IgD-negative memory B cell (primary cell): ENCODE measurements around the gene CYP3A7. TPM values are rescaled to one million over a fixed set of nuclear protein-coding genes. Genes with fewer than 3 reads are reported as not detected.
A peak's percentile ranks its signal among the peaks of the same experiment; 100 is the strongest.
"Not testable (repeated sequence)": the region's sequence is repeated elsewhere in the genome, so short reads cannot be mapped to it uniquely, and the experiment has no call there.

ENCODE experiments used
- H3K27ac Mint-ChIP-seq, 3 donors: one replicate each; pipeline ENCODE4 v1.8.0; 2020 to 2022; ENCODE audit warnings: mild to moderate bottlenecking in 3 of 3, mixed read lengths in 3 of 3, moderate library complexity in 1 of 3
- H3K27me3 Mint-ChIP-seq: one replicate; pipeline ENCODE4 v1.8.0; 2021; ENCODE audit warnings: mixed read lengths
- H3K36me3 Mint-ChIP-seq: one replicate; pipeline ENCODE4 v1.8.0; 2020; ENCODE audit warnings: mild to moderate bottlenecking, mixed read lengths
- H3K4me1 Mint-ChIP-seq, 3 donors: one replicate each; pipeline ENCODE4 v1.8.0; 2020 to 2022; ENCODE audit warnings: mixed read lengths in 3 of 3, mild to moderate bottlenecking in 1 of 3
- H3K4me3 Mint-ChIP-seq, 4 donors: one replicate each; pipeline ENCODE4 v1.8.0; 2020 to 2022; ENCODE audit warnings: mild to moderate bottlenecking in 4 of 4, mixed read lengths in 4 of 4, moderate library complexity in 3 of 4
- H3K9me3 Mint-ChIP-seq, 3 donors: one replicate each; pipeline ENCODE4 v1.8.0; 2020 to 2021; ENCODE audit warnings: mixed read lengths in 3 of 3, mild to moderate bottlenecking in 1 of 3
- polyA plus RNA-seq: library from polyadenylated mRNA; unstranded; fragments of 300-500 nt; fragmentation: Illumina TruSeq; gene quantifications from one replicate; pipeline ENCODE4 v1.2.3, GENCODE V29; 2021

The CYP3A7 gene
- not detected for polyA plus RNA-seq

DNA sequence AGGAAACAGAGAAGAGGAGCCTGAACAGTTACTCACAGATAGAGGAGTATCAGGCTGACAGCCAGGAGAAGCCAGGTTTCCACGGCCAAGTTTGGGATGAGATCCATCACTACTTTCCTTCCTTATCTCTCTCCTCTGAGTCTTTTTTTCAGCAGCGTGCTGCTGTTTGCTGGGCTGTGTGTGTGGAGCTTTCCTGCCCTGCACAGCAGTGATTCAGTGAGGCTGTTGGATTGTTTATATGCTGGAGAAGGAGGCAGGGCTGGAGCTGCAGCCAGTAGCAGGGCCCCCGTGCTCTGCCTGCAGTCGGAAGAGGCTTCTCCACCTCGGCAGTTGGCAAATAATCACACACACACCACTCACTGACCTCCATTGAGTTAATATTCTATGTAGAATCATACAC lies at the start of gene CYP3A7:
TSS of gene CYP3A7 (minus strand) at position 210 of the 400 bp plus-strand sequence. CDS start at position 107, 103 bp downstream.
- H3K27ac Mint-ChIP-seq: no peak within 1 kb of the TSS
- peaks cover 0 to 1% (median 0%) of the 10 kb centered on the region in 3 donors for H3K4me1 Mint-ChIP-seq
- no peak within 1 kb of the TSS for H3K4me3 Mint-ChIP-seq
- H3K36me3 Mint-ChIP-seq: no peaks in the 10 kb centered on the region
- peaks cover 0 to 1% (median 0%) of the 10 kb centered on the region in 3 donors for H3K9me3 Mint-ChIP-seq
- H3K27me3 Mint-ChIP-seq: peaks cover 6% of the 10 kb centered on the region

DNA sequence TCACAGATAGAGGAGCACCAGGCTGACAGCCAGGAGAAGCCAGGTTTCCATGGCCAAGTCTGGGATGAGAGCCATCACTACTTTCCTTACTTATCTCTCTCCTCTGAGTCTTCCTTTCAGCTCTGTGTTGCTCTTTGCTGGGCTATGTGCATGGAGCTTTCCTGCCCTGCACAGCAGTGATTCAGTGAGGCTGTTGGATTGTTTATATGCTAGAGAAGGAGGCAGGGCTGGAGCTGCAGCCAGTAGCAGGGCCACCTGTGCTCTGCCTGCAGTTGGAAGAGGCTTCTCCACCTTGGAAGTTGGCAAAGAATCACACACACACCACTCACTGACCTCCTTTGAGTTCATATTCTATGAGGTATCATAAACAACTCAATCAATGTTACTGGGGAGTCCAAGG lies 49.0 kb upstream of the CYP3A7 start, which contains the start of gene CYP3A4:
TSS of gene CYP3A4 (minus strand) at position 178 of the 400 bp plus-strand sequence. CDS start at position 75, 103 bp downstream.
- Mint-ChIP-seq H3K27me3 (peaks cover 22% of the 10 kb centered on the region), H3K4me1 (no peaks in the 10 kb centered on the region), H3K27ac (no peak within 1 kb of the TSS), H3K36me3 (peaks cover 4% of the 10 kb centered on the region), H3K4me3 (no peak within 1 kb of the TSS), H3K9me3 (no peaks in the 10 kb centered on the region)

GRCh38 chr7:99782012-99782953 lies 47.3 kb upstream of the CYP3A7 start:
- Mint-ChIP-seq H3K4me3 (no peak overlapping the region), H3K36me3 (peaks cover 4% of the 10 kb centered on the region)

DNA sequence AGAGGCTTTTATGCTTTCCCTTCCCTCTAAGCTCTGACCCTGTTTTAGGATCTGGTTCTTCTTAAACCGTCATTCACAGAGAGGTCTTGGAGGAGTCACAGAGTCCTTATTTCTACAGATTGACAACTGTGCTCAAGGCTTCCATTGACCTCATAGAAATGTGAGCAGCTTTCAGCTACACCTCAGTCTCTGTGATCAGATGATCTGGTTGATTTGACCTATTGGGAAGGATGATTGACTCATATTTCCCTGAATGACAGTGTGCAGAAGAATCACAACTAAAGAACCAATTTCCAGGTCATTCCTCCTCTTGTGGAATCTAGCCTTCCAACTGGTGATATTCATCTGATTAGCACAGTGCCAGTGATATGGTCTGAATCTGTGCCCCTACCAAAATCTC lies 45.6 kb upstream of the CYP3A7 start:
- Mint-ChIP-seq H3K9me3 (peaks cover 0 to 7% (median 0%) of the 10 kb centered on the region in 3 donors), H3K4me1 (no peaks in the 10 kb centered on the region), H3K36me3 (peaks cover 4% of the 10 kb centered on the region), H3K27ac (no peak overlapping the region), H3K4me3 (no peak overlapping the region), H3K27me3 (peaks cover 34% of the 10 kb centered on the region)

More at GRCh38 chr7:99782012-99782953, 47.3 kb upstream of the CYP3A7 start:
- no peaks in the 10 kb centered on the region for H3K4me1 Mint-ChIP-seq
- H3K27me3 Mint-ChIP-seq: peaks cover 29% of the 10 kb centered on the region
- no peak overlapping the region for H3K27ac Mint-ChIP-seq
- H3K9me3 Mint-ChIP-seq: no peaks in the 10 kb centered on the region

GRCh38 chr7:99779949-99780348 lies 45.0 kb upstream of the CYP3A7 start:
- no peaks in the 10 kb centered on the region for H3K4me1 Mint-ChIP-seq
- H3K27me3 Mint-ChIP-seq: peaks cover 38% of the 10 kb centered on the region
- peaks cover 0 to 12% (median 0%) of the 10 kb centered on the region in 3 donors for H3K9me3 Mint-ChIP-seq
- H3K27ac Mint-ChIP-seq: no peak overlapping the region
- H3K36me3 Mint-ChIP-seq: peaks cover 4% of the 10 kb centered on the region
- H3K4me3 Mint-ChIP-seq: no peak overlapping the region

GRCh38 chr7:99778880-99779279 lies 43.9 kb upstream of the CYP3A7 start:
- H3K4me1 Mint-ChIP-seq: no peaks in the 10 kb centered on the region
- peaks cover 43% of the 10 kb centered on the region for H3K27me3 Mint-ChIP-seq
- H3K9me3 Mint-ChIP-seq: peaks cover 0 to 12% (median 0%) of the 10 kb centered on the region in 3 donors
- peaks cover 2% of the 10 kb centered on the region for H3K36me3 Mint-ChIP-seq
- no peak overlapping the region for H3K27ac Mint-ChIP-seq
- H3K4me3 Mint-ChIP-seq: no peak overlapping the region

GRCh38 chr7:99773395-99773794 lies 38.4 kb upstream of the CYP3A7 start:
- peaks cover 0 to 17% (median 8%) of the 10 kb centered on the region in 3 donors for H3K9me3 Mint-ChIP-seq
- not testable (repeated sequence) for H3K36me3 Mint-ChIP-seq, H3K27ac Mint-ChIP-seq, H3K4me3 Mint-ChIP-seq, H3K4me1 Mint-ChIP-seq
- peaks cover 69% of the 10 kb centered on the region for H3K27me3 Mint-ChIP-seq

- H3K4me3 Mint-ChIP-seq: no peak overlapping the region
- H3K36me3 Mint-ChIP-seq: peaks cover 2% of the 10 kb centered on the region
These were observed 37.6 kb upstream of the CYP3A7 start for GRCh38 chr7:99772565-99772964.

DNA sequence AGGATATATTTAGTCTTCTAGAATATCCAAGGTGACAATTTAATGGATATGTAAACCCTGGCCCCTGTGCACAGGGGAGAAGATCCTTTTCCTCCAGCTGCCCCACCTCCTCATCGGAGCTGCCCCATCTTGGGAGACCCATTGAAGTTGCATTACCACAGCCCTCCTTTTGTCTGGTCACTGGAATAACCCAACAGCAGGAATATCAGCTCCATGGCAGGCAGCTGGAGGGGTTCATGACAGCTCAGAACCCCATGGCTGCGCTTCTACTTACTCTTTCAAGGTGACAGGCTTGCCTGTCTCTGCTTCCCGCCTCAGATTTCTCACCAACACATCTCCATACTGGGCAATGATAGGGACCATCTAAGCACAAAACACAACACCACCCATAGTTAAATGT lies 34.5 kb upstream of the CYP3A7 start:
- H3K27ac Mint-ChIP-seq, H3K4me3 Mint-ChIP-seq, H3K36me3 Mint-ChIP-seq, H3K9me3 Mint-ChIP-seq: not testable (repeated sequence)
- Mint-ChIP-seq H3K4me1 (peaks cover 8 to 20% (median 9%) of the 10 kb centered on the region in 3 donors), H3K27me3 (peaks cover 59% of the 10 kb centered on the region)

More at GRCh38 chr7:99772565-99772964, 37.6 kb upstream of the CYP3A7 start:
- no peak overlapping the region for H3K27ac Mint-ChIP-seq
- peaks cover 68% of the 10 kb centered on the region for H3K27me3 Mint-ChIP-seq
- H3K4me1 Mint-ChIP-seq: peaks cover 4 to 12% (median 7%) of the 10 kb centered on the region in 3 donors
- H3K9me3 Mint-ChIP-seq: peaks cover 0 to 17% (median 8%) of the 10 kb centered on the region in 3 donors

DNA sequence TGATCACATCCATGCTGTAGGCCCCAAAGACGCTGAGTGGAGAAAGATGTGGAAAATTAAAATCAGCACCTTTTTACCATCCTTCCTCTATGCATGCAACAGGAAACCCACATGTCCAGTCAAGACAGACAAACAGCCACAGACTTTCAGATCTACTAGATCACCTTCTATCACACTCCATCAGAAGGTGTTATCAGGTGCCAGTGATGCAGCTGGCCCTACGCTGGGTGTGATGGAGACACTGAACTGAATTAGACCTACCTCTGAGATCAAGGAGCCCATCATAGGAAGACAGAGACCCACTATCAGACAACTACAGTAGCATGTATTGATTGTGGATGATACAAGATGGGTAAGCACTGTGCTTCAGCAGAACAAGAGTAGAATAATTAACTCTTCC lies 33.5 kb upstream of the CYP3A7 start:
- Mint-ChIP-seq H3K9me3 (peaks cover 0 to 8% (median 5%) of the 10 kb centered on the region in 3 donors), H3K27me3 (peaks cover 59% of the 10 kb centered on the region), H3K4me1 (peaks cover 8 to 20% (median 9%) of the 10 kb centered on the region in 3 donors), H3K27ac (no peak overlapping the region), H3K36me3 (no peaks in the 10 kb centered on the region), H3K4me3 (no peak overlapping the region)

DNA sequence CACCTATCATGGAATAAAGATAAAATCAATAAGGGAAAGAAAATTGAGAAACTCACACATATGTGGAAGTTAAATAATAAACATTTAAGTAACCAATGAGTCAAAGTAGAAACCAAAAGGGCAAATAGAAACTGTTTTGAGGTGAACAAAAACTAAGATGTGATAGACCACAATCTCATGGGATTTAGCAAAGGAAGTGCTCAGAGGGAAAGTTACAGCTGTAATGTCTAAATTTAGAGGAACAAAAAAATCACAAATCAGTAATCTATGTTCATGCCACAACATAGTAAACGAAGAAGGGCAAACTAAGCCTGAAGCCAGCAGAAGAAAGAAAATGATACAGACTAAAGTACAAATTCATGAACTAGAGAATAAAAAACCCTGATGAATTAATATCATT lies 32.7 kb upstream of the CYP3A7 start:
- Mint-ChIP-seq H3K4me3 (peak overlapping the region in 2 of 4 donors; percentile 15 to 52), H3K27me3 (peaks cover 64% of the 10 kb centered on the region), H3K9me3 (peaks cover 0 to 8% (median 5%) of the 10 kb centered on the region in 3 donors), H3K27ac (peak overlapping the region in 1 of 3 donors; percentile 4), H3K4me1 (peaks cover 8 to 20% (median 9%) of the 10 kb centered on the region in 3 donors), H3K36me3 (no peaks in the 10 kb centered on the region)

DNA sequence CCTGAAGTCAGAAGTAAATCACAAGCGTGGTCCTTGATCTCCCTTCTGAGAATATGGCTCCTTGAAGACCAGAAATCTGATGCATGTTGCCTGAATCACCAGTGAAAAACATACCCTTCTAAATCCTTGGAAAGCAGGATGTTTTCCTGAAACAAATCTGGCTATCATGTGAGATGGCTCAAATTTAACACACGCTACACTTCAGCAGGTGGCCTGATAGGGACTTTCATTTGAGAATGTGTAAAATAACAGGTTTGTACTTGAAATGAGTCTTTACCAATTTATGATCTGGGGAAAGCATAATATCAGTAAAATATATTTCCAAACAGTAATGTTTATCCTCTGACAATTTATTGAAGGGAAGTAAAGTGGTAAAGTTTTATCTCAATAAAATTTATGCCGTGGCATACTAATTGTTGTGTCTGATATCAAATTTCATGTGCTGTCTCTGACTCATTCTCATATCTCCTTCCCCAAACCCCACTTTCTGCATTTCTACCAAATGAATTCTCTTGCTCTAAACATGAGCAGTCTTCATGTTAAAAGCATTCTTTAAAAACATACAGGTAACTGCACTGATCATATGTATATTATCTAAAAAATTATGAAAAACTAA lies 31.6 kb upstream of the CYP3A7 start:
- Mint-ChIP-seq H3K27ac (peak overlapping the region in 1 of 3 donors; percentile 40), H3K4me3 (no peak overlapping the region), H3K9me3 (peaks cover 0 to 8% (median 5%) of the 10 kb centered on the region in 3 donors), H3K27me3 (peaks cover 63% of the 10 kb centered on the region), H3K36me3 (no peaks in the 10 kb centered on the region), H3K4me1 (peaks cover 8 to 20% (median 9%) of the 10 kb centered on the region in 3 donors)

GRCh38 chr7:99764478-99764877 lies 29.5 kb upstream of the CYP3A7 start:
- Mint-ChIP-seq H3K27me3 (peaks cover 46% of the 10 kb centered on the region), H3K27ac (no peak overlapping the region), H3K9me3 (no peaks in the 10 kb centered on the region), H3K4me1 (peaks cover 8 to 20% (median 9%) of the 10 kb centered on the region in 3 donors), H3K4me3 (no peak overlapping the region), H3K36me3 (peaks cover 1% of the 10 kb centered on the region)

GRCh38 chr7:99762680-99763327 lies 27.8 kb upstream of the CYP3A7 start:
- peaks cover 37% of the 10 kb centered on the region for H3K27me3 Mint-ChIP-seq

More at GRCh38 chr7:99762680-99763327, 27.8 kb upstream of the CYP3A7 start:
- Mint-ChIP-seq H3K4me1 (peaks cover 4 to 11% (median 6%) of the 10 kb centered on the region in 3 donors), H3K4me3 (no peak overlapping the region), H3K9me3 (no peaks in the 10 kb centered on the region), H3K36me3 (peaks cover 1% of the 10 kb centered on the region), H3K27ac (no peak overlapping the region)
